HepG2 (cell line): Measurements from ENCODE around the gene PARN. TPM values are rescaled to one million over a fixed set of nuclear protein-coding genes. Genes with fewer than 3 reads are reported as not detected.
A peak's percentile ranks its signal among the peaks of the same experiment; 100 is the strongest.

Experiments
- ATAC-seq: fragments of 200-7000 bp; cut with Tn5 transposase; 3 replicates; pipeline ENCODE4 v1.9.1; 2020; ENCODE audit warnings: mild to moderate bottlenecking, moderate library complexity
- BruUV-seq: library from RNA; stranded (reverse); fragments of 400-500 nt; replicated peaks from 2 replicates; lab custom pipeline; 2021; lab: Mats Ljungman, UMichigan
- CTCF ChIA-PET: fragments of 300-600 bp; formaldehyde crosslinking; extraction: SDS; loops from one replicate; lab custom pipeline; 2021; ENCODE audit warnings: low total read pairs, inconsistent platforms, low intra/inter-chr PET ratio; lab: Yijun Ruan, JAX
- POLR2A ChIA-PET: fragments of 350-600 bp; sonication (Branson Sonifier 250); formaldehyde crosslinking; loops from one replicate; lab custom pipeline; 2020; ENCODE audit warnings: antibody characterized with exemption, inconsistent platforms; lab: Yijun Ruan, JAX
- DNase-seq: peaks from one replicate; pipeline ENCODE4 v3.0.0-alpha.2; 2015; ENCODE audit warnings: low spot score
- FAIRE-seq: peaks from 3 replicates; lab custom pipeline; 2011; peaks lifted over from hg19 to GRCh38; lab: Jason Lieb, UNC
- H2AFZ ChIP-seq: one replicate; pipeline ENCODE4 v1.6.1; 2011; ENCODE audit warnings: low read length, inconsistent platforms
- H3K27ac ChIP-seq: fragments of 300-600 bp; 3 replicates; pipeline ENCODE4 v1.8.0; 2011; ENCODE audit warnings: mixed run types, mild to moderate bottlenecking, mixed read lengths, low read length, inconsistent platforms; ENCODE audit not compliant: insufficient read depth; ENCODE audit errors: extremely low read length
- H3K27me3 ChIP-seq, 2 experiments: fragments of 200-600 bp in 1 of 2; 2 replicates in 1 of 2; 3 replicates in 1 of 2; pipeline versions ENCODE4 v1.6.0 to v1.8.0; 2011; ENCODE audit warnings: low read length in 2 of 2, mild to moderate bottlenecking in 2 of 2, moderate library complexity in 2 of 2, inconsistent platforms in 1 of 2; ENCODE audit not compliant: insufficient read depth in 2 of 2, control insufficient read depth in 1 of 2
- H3K36me3 ChIP-seq, 2 experiments: fragments of 200-600 bp in 1 of 2; replicated peaks in 1 of 2; 2 replicates in 1 of 2; 3 replicates in 1 of 2; pipeline versions ENCODE4 v1.5.1 to v1.8.0; 2011; ENCODE audit warnings: low read length in 2 of 2, inconsistent platforms in 1 of 2; ENCODE audit not compliant: insufficient read depth in 2 of 2, control insufficient read depth in 1 of 2
- H3K4me1 ChIP-seq: 2 replicates; pipeline ENCODE4 v1.5.1; 2012; ENCODE audit warnings: low read length, inconsistent platforms; ENCODE audit not compliant: insufficient read depth
- H3K4me2 ChIP-seq: 2 replicates; pipeline ENCODE4 v1.6.0; 2011; ENCODE audit warnings: low read depth, low read length, inconsistent platforms
- H3K4me3 ChIP-seq, 3 experiments: fragments of 200-600 bp in 1 of 3; sonication (generic), shearing (Covaris generic) in 1 of 3; replicated peaks in 1 of 3; 2 replicates each; pipeline ENCODE4 v1.5.1; 2011 to 2016; ENCODE audit warnings: low read length in 3 of 3, inconsistent platforms in 2 of 3, low read depth in 2 of 3, mild to moderate bottlenecking in 2 of 3, control low read depth in 1 of 3, mixed read lengths in 1 of 3; ENCODE audit not compliant: insufficient read depth in 1 of 3
- H3K79me2 ChIP-seq: one replicate; pipeline ENCODE4 v1.6.1; 2011; ENCODE audit warnings: low read length, inconsistent platforms; ENCODE audit not compliant: insufficient read depth
- H3K9ac ChIP-seq: 2 replicates; pipeline ENCODE4 v1.6.0; 2011; ENCODE audit warnings: mild to moderate bottlenecking, low read depth, low read length, inconsistent platforms; ENCODE audit not compliant: insufficient read depth
- H3K9me3 ChIP-seq: 2 replicates; pipeline ENCODE4 v1.5.1; 2012; ENCODE audit warnings: mild to moderate bottlenecking, low read length
- H4K20me1 ChIP-seq: 2 replicates; pipeline ENCODE4 v1.6.0; 2011; ENCODE audit warnings: inconsistent platforms, mild to moderate bottlenecking, low read length, moderate library complexity; ENCODE audit not compliant: insufficient read depth
- NFE2L1 ChIP-seq: sonication (generic); formaldehyde crosslinking; IDR thresholded peaks from 2 replicates; pipeline ENCODE4 v1.4.0; 2020; ENCODE audit warnings: missing genetic modification reagents, mild to moderate bottlenecking, borderline replicate concordance
- SOX13 ChIP-seq, 3 experiments: fragments of 450-650 bp in 1 of 3; sonication (generic) in 1 of 3; formaldehyde crosslinking in 1 of 3; IDR thresholded peaks in 2 of 3; conservative IDR thresholded peaks in 1 of 3; 2 replicates each; pipeline versions ENCODE4 v1.5.0 to v1.6.1; 2016 to 2020; ENCODE audit warnings: antibody characterized with exemption in 1 of 3, mild to moderate bottlenecking in 1 of 3, missing compliant biosample characterization in 1 of 3, missing genetic modification reagents in 1 of 3, moderate library complexity in 1 of 3
- SP5 ChIP-seq: IDR thresholded peaks from 2 replicates; pipeline ENCODE4 v1.6.1; 2016; ENCODE audit warnings: low read depth, borderline replicate concordance
- YY1 ChIP-seq: IDR thresholded peaks from 2 replicates; pipeline ENCODE4 v1.6.1; 2011; ENCODE audit warnings: low read length, low read depth, moderate library complexity, mild to moderate bottlenecking; ENCODE audit not compliant: insufficient read depth, insufficient replicate concordance
- ZBTB7A ChIP-seq: sonication (generic); formaldehyde crosslinking; IDR thresholded peaks from 2 replicates; pipeline ENCODE4 v1.8.0; 2022; ENCODE audit warnings: mild to moderate bottlenecking, missing genetic modification reagents
- ZNF121 ChIP-seq: sonication (generic); formaldehyde crosslinking; IDR thresholded peaks from 2 replicates; pipeline ENCODE4 v1.5.0; 2020; ENCODE audit warnings: mild to moderate bottlenecking, missing genetic modification reagents
- ZNF562 ChIP-seq: sonication (generic); formaldehyde crosslinking; IDR thresholded peaks from 2 replicates; pipeline ENCODE4 v1.8.0; 2022; ENCODE audit warnings: missing genetic modification reagents, borderline replicate concordance
- WGBS: methylation state at CpG from one replicate; pipeline ENCODE4 v1.1.6; 2017; ENCODE audit warnings: low lambda C conversion rate; 5-methylcytosine and 5-hydroxymethylcytosine counted together
- in situ Hi-C: cut with HindIII; loops from 2 replicates; pipeline ENCODE4 v1.10.0; 2017; ENCODE audit warnings: low pct_unique_long_range_greater_than_20kb; ENCODE audit not compliant: extremely low pct_ligation_motif_present
- intact Hi-C: fragments of 100-400 bp; cut with micrococcal nuclease; formaldehyde crosslinking; loops from one replicate; pipeline ENCODE4 v1.10.0; 2022; ENCODE audit not compliant: unreplicated experiment
- polyA plus RNA-seq, 8 experiments: library from polyadenylated mRNA; depleted of rRNA in 3 of 8; stranded (reverse) in 7 of 8; unstranded in 1 of 8; fragments of >200 nt; fragmentation: Illumina TruSeq in 4 of 8; extraction: Trizol in 4 of 8; gene quantifications; 2 replicates each; pipeline versions ENCODE4 v1.2.1 to v1.2.3, GENCODE V29; 2011 to 2016; ENCODE audit warnings: low read depth in 4 of 8, missing spikeins in 1 of 8, mixed read lengths in 1 of 8; ENCODE audit not compliant: insufficient read depth in 1 of 8
- total RNA-seq, 5 experiments: library from RNA; depleted of rRNA; stranded (reverse); fragments of >200 nt; fragmentation: Illumina TruSeq; extraction: Trizol; gene quantifications; 2 replicates each; pipeline ENCODE4 v1.2.3, GENCODE V29; 2016; ENCODE audit warnings: low read depth in 1 of 5
- TF ChIP-seq, protein P1 (sequence below), 2 experiments: sonication (generic) in 1 of 2; formaldehyde crosslinking in 1 of 2; IDR thresholded peaks; 2 replicates each; pipeline versions ENCODE4 v1.6.1 to v1.9.0; 2014 to 2022; ENCODE audit warnings: antibody characterized with exemption in 1 of 2, borderline replicate concordance in 1 of 2, inconsistent platforms in 1 of 2, low read depth in 1 of 2, missing genetic modification reagents in 1 of 2
- TF ChIP-seq, protein P2 (sequence below): sonication (generic); formaldehyde crosslinking; IDR thresholded peaks from 2 replicates; pipeline ENCODE4 v1.4.0; 2020; ENCODE audit warnings: missing genetic modification reagents, borderline replicate concordance
- TF ChIP-seq, protein P3 (sequence below): sonication (generic); formaldehyde crosslinking; IDR thresholded peaks from 2 replicates; pipeline ENCODE4 v1.8.1; 2023; ENCODE audit warnings: mild to moderate bottlenecking, missing genetic modification reagents
- TF ChIP-seq, protein P4 (sequence below): sonication (generic); formaldehyde crosslinking; IDR thresholded peaks from 2 replicates; pipeline ENCODE4 v1.8.0; 2022; ENCODE audit warnings: missing genetic modification reagents, mild to moderate bottlenecking, borderline replicate concordance

Gene PARN
- total and polyA plus RNA-seq, 2 of the 13 experiments (the other 11 are each of a cell fraction or from before 2014, with no cell fraction given): 13.3 to 47.6 TPM

DNA sequence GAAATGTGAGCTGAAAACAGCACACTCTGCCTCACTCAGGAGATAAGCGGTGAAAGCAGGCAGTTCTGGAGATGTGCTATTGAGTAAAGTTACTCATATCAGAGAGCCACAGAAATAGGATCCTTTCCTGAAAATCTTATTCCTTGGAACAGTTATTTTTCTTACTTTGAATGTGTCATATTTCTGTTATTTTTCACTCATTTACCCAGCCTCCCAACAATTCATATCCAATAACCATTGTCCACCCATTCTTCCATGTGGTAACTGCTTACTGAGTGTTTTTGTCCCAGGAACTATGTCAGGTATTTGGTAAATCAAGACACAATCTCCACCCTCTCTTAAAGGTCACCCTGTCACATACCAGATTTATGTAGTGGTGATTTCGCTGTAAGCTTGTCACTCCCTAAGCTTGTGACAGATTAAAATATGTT, 144.9 kb downstream of the PARN start:
- ATAC-seq (no peak), DNase-seq (peak; percentile 70), FAIRE-seq (no peak)
- WGBS: 98% methylated on average over 2 of the region's 2 CpGs
- peak overlapping the region; percentile 10 for H3K27ac ChIP-seq
- ChIA-PET POLR2A (interaction anchor here (2.8 kb wide), 1 partner anchor 26 kb away, joined by 17 read pairs; no protein-coding TSS in a partner anchor), CTCF (no interaction called here)
- H3K27me3 ChIP-seq: no peaks in the 10 kb centered on the region
- H3K4me1 ChIP-seq: peaks cover 66% of the 10 kb centered on the region
- no peak overlapping the region for H3K9ac ChIP-seq
- H3K9me3 ChIP-seq: no peaks in the 10 kb centered on the region
- no peak overlapping the region for H3K4me2 ChIP-seq
- H3K36me3 ChIP-seq: peaks cover 5 to 24% of the 10 kb centered on the region in 2 experiments; a peak in 4 of 5 replicates
- intact Hi-C loops: loop anchor here (5.0 to 10.0 kb wide), 2 partner anchors 80 to 183 kb away; no protein-coding TSS in a partner anchor
- no peaks in the 10 kb centered on the region for H3K79me2 ChIP-seq
- H2AFZ ChIP-seq: no peak overlapping the region
- H3K4me3 ChIP-seq: no peak overlapping the region
- in situ Hi-C loops: no loop called here
- no TSS peak for BruUV-seq
- no peaks in the 10 kb centered on the region for H4K20me1 ChIP-seq
- no peak for TF ChIP-seq YY1
- TF ChIP-seq, protein P1, sequence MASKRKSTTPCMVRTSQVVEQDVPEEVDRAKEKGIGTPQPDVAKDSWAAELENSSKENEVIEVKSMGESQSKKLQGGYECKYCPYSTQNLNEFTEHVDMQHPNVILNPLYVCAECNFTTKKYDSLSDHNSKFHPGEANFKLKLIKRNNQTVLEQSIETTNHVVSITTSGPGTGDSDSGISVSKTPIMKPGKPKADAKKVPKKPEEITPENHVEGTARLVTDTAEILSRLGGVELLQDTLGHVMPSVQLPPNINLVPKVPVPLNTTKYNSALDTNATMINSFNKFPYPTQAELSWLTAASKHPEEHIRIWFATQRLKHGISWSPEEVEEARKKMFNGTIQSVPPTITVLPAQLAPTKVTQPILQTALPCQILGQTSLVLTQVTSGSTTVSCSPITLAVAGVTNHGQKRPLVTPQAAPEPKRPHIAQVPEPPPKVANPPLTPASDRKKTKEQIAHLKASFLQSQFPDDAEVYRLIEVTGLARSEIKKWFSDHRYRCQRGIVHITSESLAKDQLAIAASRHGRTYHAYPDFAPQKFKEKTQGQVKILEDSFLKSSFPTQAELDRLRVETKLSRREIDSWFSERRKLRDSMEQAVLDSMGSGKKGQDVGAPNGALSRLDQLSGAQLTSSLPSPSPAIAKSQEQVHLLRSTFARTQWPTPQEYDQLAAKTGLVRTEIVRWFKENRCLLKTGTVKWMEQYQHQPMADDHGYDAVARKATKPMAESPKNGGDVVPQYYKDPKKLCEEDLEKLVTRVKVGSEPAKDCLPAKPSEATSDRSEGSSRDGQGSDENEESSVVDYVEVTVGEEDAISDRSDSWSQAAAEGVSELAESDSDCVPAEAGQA (IDR thresholded peaks at IDR 0.05; ENCODE audit: low read depth): no peak
- TF ChIP-seq, protein P1 (CRISPR knock-in tag; IDR thresholded peaks at IDR 0.05; ENCODE audit: borderline replicate concordance): no peak
- TF ChIP-seq SOX13 (IDR thresholded peaks at IDR 0.05): no peak
- TF ChIP-seq SOX13 (CRISPR knock-in tag; conservative IDR thresholded peaks at IDR 0.05 in 1 of 2, IDR thresholded peaks at IDR 0.05 in 1 of 2): peak in 1 of 2 experiments; percentile 32; a peak in 1 of 4 replicates
- no peak for TF ChIP-seq ZNF562 (CRISPR knock-in tag)
- TF ChIP-seq ZBTB7A (CRISPR knock-in tag): no peak
- TF ChIP-seq, protein P2, sequence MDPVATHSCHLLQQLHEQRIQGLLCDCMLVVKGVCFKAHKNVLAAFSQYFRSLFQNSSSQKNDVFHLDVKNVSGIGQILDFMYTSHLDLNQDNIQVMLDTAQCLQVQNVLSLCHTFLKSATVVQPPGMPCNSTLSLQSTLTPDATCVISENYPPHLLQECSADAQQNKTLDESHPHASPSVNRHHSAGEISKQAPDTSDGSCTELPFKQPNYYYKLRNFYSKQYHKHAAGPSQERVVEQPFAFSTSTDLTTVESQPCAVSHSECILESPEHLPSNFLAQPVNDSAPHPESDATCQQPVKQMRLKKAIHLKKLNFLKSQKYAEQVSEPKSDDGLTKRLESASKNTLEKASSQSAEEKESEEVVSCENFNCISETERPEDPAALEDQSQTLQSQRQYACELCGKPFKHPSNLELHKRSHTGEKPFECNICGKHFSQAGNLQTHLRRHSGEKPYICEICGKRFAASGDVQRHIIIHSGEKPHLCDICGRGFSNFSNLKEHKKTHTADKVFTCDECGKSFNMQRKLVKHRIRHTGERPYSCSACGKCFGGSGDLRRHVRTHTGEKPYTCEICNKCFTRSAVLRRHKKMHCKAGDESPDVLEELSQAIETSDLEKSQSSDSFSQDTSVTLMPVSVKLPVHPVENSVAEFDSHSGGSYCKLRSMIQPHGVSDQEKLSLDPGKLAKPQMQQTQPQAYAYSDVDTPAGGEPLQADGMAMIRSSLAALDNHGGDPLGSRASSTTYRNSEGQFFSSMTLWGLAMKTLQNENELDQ: no peak
- TF ChIP-seq, protein P3, sequence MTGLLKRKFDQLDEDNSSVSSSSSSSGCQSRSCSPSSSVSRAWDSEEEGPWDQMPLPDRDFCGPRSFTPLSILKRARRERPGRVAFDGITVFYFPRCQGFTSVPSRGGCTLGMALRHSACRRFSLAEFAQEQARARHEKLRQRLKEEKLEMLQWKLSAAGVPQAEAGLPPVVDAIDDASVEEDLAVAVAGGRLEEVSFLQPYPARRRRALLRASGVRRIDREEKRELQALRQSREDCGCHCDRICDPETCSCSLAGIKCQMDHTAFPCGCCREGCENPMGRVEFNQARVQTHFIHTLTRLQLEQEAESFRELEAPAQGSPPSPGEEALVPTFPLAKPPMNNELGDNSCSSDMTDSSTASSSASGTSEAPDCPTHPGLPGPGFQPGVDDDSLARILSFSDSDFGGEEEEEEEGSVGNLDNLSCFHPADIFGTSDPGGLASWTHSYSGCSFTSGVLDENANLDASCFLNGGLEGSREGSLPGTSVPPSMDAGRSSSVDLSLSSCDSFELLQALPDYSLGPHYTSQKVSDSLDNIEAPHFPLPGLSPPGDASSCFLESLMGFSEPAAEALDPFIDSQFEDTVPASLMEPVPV: 0 out of 2 replicates have a peak, but pooled peaks have one; percentile 2
- TF ChIP-seq ZNF121 (CRISPR knock-in tag): 0 out of 2 replicates have a peak, but pooled peaks have one; percentile 11
- no peak for TF ChIP-seq NFE2L1 (CRISPR knock-in tag)
- TF ChIP-seq, protein P4, sequence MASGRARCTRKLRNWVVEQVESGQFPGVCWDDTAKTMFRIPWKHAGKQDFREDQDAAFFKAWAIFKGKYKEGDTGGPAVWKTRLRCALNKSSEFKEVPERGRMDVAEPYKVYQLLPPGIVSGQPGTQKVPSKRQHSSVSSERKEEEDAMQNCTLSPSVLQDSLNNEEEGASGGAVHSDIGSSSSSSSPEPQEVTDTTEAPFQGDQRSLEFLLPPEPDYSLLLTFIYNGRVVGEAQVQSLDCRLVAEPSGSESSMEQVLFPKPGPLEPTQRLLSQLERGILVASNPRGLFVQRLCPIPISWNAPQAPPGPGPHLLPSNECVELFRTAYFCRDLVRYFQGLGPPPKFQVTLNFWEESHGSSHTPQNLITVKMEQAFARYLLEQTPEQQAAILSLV (CRISPR knock-in tag): no peak
- 0 out of 2 replicates have a peak, but pooled peaks have one; percentile 20 for TF ChIP-seq SP5 (CRISPR knock-in tag)
